ENCODE data around the gene CD33.
"Not testable (repeated sequence)": the region's sequence is repeated elsewhere in the genome, so short reads cannot be mapped to it uniquely, and the experiment has no call there.

Gene CD33

GRCh38 chr19:51210874-51211361, 14.0 kb upstream of the CD33 start:
- DNase-seq (ENCODE audit: low read depth) = not testable (repeated sequence)

DNA sequence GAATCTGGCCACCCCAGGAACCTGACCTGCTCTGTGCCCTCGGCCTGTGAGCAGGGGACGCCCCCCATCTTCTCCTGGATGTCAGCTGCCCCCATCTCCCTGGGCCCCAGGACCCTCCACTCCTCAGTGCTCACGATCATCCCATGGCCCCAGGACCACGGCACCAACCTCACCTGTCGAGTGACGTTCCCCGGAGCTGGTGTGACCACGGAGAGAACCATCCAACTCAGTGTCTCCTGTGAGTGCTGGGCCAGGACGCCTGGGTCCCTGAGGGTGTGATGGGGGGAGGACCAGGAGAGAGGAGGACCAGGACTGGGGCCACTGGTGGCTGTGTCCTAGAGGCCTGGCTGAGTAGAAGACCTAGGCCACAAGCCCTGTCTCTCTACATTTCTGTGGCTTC, 13.0 kb upstream of the CD33 start:
- no peak for DNase-seq (ENCODE audit: low read depth)

DNA sequence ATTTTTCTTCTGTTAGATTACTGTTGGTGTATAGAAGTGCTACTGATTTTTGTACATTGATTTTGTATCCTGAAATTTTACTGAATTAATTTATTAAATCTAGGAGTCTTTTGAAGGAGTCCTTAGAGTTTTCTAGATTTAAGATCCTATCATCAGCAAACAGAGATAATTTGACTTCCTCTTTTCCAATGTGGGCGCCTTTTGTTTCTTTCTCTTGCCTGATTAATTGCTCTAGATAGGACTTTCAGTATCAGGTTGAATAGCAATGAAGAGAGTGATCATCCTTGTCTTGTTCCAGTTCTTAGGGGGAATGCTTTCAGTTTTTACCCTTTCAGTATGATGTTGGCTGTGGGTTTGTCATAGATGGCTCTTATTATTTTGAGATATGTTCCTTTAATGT, 5.6 kb upstream of the CD33 start:
- DNase-seq (ENCODE audit: low read depth) = no peak

GRCh38 chr19:51219971-51220370, 4.9 kb upstream of the CD33 start:
- no peak for DNase-seq (ENCODE audit: low read depth)

DNA sequence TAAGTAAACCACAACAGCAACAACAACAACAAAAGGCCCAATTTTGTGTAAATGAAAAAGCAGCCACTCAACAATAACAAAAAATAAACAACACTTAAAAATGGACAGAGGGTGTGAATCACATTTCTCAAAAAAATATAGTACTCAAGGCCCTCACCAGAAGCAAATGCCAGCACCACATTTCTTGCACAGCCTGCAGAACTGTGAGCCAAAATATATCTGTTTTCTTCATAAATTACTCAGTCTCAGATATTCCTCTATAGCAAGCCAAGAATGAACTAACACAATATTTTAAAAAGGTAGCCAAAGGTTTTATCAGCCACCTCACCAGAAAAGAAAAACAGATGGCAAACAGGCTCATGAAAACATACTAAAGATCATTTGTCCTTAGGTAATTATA, 3.9 kb upstream of the CD33 start:
- no peak for DNase-seq (ENCODE audit: low read depth)

DNA sequence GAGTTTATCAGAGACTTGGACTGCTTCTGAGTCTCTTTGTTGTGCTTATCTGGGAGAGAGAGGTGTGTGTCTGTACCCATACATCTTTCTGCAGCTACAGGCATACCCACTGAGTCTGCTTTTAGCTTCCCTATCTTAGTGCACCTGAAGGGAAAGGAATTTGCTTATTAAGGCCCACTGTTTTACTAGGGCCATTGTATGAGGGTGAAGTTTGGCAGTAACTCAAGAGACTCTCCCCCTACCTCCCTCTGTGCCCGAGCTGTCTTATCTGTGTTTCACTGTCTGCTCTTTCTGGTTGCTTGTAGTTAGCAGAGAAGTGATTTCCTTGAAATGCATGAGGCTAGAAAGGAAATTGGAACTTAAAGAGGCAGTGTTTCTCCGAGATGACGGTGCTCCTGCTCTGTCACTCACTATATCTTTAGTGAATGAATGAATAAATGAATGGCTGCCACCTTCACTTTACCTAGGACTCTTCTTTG, 678 bp upstream of the CD33 start:
- DNase-seq (ENCODE audit: low read depth) = no peak

GRCh38 chr19:51226067-51226466, 1.2 kb downstream of the CD33 start:
- no peak for DNase-seq (ENCODE audit: low read depth)

- DNase-seq (ENCODE audit: low read depth) = no peak
Measured at GRCh38 chr19:51227326-51227725, 2.4 kb downstream of the CD33 start.

GRCh38 chr19:51227966-51228365, 3.1 kb downstream of the CD33 start:
- DNase-seq (ENCODE audit: low read depth) = no peak

DNA sequence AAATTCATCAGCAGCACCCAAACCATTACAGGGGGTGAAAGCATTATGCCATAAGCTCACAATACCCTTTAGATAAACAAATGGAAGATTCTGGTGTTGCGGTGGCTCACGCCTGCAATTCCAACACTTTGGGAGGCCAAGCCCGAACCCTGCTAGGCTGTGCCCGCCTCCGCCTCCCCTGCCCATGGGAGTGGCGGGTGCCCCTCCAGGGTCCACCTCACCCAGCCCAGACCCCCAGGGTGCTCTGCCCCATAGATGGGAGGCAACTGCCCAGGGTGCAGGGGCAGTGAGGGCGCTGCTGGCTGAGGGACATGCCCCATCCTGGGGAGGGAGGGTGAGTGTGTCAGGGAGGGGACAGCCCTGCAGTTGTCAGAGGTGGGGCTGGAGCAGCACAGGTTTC, 16.0 kb downstream of the CD33 start:
- DNase-seq (ENCODE audit: low read depth) = no peak

GRCh38 chr19:51242881-51243630, 18.2 kb downstream of the CD33 start:
- DNase-seq (ENCODE audit: low read depth) = no peak

DNA sequence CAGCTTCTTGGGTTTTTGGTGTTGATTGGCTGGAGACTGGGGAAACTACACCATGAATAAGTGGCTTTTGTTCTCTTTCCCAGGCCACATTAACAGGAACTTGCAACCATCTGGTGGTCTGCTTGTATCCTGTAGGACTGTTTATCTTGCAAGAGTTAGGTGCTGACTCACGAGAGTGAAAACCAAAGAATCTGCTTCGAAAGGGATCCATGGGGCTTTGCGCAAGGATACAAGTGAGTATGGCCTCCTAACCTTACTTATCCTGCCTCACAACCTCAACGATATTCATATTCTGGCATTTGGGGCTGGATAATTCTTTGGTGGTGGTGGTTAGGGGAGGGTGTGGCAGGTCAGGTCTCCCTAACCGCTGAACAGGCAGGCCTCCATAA, 21.3 kb downstream of the CD33 start:
- no peak for DNase-seq (ENCODE audit: low read depth)

DNA sequence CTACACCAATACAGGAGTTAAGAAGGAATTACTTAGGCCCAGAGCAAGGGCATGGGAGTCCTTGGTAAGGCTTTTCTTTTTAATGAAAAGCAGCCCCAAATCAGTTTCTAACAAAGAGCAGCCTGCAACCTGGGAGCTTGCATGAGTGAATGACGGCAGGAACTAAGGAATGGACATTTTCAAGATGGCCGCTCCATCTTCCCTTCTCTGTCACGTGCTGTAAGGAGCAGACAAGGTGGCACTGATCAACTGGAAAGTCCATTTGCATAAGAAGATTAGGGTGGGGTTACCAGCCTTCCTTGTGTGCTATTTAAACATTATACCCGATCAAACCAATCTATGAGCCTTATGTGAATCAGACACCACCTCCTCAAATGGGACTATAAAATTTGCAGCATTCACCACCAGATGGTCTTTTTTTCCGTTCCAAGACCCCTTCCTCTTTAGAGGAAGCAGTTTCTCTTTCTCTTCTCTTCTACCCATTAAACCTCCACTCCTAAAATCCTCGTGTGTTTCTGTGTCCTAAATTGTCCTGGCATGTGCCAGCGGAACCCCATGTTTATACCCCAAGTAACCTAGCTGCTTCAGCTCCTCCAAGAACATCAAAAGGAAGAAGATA, 23.2 kb downstream of the CD33 start:
- DNase-seq (ENCODE audit: low read depth) = no peak

- no peak for DNase-seq (ENCODE audit: low read depth)
Measured at GRCh38 chr19:51250786-51251467, 26.0 kb downstream of the CD33 start, which contains the start of gene SIGLECL1. Gene SIGLECL1, plus strand, starts transcription at chr19:51251080. Its CDS starts 12,993 bp downstream, at chr19:51264073.

DNA sequence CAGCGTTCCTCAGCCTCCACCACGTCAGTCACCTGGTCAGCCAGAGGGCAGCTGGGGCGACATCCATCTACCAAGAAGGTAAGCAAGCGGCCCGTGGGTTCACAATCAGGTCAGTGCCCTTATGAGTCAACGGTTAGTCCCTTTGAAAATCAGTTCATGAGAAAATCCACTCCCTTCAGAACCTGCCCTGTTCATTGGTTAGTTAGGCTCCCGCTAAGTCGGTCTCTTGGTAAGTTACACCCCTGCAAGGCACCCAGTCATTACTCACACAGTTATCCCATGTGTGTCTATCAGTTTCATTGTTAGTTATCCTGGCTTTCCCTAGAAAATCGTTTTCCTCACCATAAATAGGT, 26.6 kb downstream of the CD33 start:
- DNase-seq (ENCODE audit: low read depth) = no peak

DNA sequence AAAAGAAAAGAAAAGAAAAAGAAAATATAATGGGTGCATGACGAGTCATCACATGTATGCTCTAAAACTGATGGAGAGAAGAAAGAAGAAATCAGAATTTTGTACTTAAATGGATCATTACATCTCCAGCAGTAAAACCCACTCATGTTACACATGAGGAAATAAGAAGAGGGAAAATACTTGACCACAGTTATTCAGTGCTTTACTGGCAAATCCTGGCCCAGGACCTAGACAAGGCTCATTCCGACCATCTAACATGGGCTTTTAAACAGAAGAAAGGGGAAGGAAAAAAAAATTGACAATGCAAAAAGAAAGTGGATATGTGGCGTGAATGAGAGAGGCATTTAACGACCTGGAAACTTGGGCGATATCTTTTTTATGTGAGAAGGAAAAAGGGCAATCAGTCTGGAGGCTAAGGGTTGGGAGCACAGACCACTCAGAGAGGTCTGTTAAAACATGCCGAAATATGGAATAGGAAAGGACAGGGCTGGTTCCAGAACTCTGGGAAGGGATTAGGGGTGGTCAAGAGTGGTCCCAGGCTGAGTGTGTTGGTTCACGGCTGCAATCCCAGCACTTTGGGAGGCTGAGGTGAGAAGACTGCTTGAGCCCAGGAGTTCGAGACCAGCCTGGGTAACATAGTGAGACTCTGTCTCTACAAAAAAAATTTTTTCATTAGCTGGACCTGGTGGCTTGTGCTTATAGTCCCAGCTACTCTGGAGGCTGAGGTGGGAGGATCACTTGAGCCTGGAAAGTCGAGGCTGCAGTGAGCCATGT, 27.6 kb downstream of the CD33 start:
- no peak for DNase-seq (ENCODE audit: low read depth)

DNA sequence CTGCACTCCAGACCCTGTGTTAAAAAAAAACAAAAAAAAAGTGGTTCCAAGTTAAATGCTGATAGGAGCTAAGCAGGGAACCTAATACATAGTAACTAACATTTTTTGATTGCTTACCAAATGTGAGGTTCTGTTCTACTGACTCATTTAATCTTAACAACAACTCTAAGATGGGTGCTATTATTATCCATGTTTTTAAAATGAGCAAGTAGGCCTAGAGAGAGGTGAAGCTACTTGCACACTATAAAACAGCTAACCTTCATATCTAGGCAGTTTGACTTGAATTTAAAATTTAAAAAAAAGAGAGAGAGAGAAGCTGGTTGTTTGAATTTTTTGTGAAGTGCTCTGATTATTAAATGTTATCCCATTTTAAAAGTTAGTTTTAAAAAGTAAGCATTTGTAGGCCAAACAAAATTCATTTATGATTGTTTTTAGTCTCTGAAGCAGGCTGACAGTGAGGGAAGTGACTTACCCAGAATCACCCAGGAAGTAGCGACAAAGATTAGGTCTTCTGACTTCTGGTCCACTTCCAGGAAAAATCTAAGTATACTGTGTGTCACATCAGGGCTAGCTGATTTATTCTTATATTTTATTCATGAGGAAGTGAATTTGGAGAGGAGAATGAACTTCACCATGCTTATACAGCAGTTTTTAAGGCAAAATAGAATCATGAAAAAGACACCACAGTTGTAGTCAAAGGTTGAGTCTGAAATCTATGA, 28.4 kb downstream of the CD33 start:
- DNase-seq (ENCODE audit: low read depth) = no peak

- DNase-seq (ENCODE audit: low read depth) = no peak
Measured at GRCh38 chr19:51256155-51256625, 31.3 kb downstream of the CD33 start.

DNA sequence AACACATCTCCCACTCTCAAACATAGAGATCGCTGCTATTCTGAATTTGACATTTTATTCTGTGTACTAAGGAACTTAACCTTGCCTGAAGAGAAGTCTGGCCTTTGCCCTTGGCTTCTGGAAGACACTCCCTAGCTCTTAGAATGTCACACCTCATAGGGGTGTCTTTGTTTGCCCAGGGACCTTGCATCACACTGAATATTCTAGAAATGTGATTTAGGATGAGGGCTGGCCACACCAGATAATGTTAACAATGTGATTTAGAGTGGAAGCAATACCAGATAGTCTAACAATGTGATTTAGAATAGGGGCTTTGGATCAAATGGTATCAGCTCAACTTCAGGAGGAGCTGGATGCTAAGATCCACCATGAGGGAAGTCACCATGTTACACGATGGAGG, 32.6 kb downstream of the CD33 start:
- DNase-seq (ENCODE audit: low read depth) = no peak

DNA sequence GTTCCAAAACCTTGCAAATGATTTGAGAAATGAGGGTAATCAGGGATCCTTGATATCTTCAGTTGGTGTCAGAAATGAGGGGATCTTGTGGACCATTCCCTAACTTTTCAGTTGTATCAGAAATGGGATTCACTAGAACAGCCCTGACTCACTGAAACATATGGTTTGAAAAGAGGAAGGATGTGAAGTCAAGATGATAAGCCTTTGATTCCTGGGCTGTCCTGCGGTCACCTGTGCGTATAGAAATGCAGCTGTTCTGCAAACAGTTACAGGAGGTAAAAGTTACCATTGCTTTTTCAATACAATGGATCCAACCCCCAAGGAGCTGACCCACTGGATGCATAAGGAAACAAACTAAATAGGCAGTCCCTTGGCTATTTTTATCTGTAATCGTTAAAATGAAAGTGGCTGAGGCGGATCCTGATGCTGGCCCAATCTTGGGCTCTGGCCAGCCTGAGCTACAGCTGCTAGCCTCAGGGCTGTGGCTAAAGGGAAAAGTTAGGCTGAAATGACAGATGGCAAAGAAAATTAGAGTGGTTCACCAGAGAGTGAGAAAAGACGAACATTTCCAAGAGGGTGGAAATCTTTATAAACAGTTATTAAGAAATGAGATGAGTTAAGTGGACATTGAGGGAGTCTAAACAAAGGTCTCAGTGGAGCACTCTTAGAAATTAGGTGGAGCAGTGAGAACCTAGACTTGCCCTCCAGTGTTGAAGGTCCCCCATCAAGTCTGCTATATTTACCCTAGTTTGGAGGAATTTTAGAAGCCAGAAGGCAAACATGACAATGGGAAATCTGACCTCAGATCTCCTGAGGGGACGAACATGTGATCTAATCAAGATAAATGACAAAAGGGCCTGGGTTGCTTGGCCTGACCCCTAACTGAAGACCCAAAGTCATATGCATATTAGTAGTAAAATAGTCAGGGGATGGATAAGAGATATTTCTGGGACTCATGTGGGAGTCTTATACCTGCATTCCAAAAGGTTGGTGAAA, 33.6 kb downstream of the CD33 start:
- no peak for DNase-seq (ENCODE audit: low read depth)

Measured in GM04503 (cell line).